H7 (cell line): ENCODE data around the gene BBIP1. TPM values are rescaled to one million over a fixed set of nuclear protein-coding genes. Genes with fewer than 3 reads are reported as not detected.

Source experiments
- DNase-seq: peaks from one replicate; pipeline ENCODE4 v3.0.0; 2012
- H3K27me3 ChIP-seq: 2 replicates; pipeline ENCODE4 v1.6.0; 2011; ENCODE audit warnings: mild to moderate bottlenecking, low read length; ENCODE audit not compliant: control insufficient read depth, insufficient read depth
- H3K36me3 ChIP-seq: replicated peaks from 2 replicates; pipeline ENCODE4 v1.5.1; 2011; ENCODE audit warnings: low read length; ENCODE audit not compliant: control insufficient read depth, insufficient read depth
- H3K4me3 ChIP-seq: 2 replicates; pipeline ENCODE4 v1.5.1; 2011; ENCODE audit warnings: low read depth, mild to moderate bottlenecking, control low read depth, low read length, moderate library complexity; ENCODE audit not compliant: insufficient read depth
- total RNA-seq: library from RNA; depleted of rRNA; stranded (reverse); fragments of >200 nt; shearing (Covaris generic); gene quantifications from 2 replicates; pipeline ENCODE4 v1.2.3, GENCODE V29; 2014; rRNA removed

BBIP1 gene
- total RNA-seq, result 15.9 and 24.1 TPM in 2 replicates

- H3K4me3 ChIP-seq, result peak within 1 kb of the TSS; percentile 81
- no peaks in the 10 kb centered on the region for H3K27me3 ChIP-seq
- peaks cover 2% of the 10 kb centered on the region; the same call in 1 of the 2 replicates for H3K36me3 ChIP-seq
- peak; percentile 91 for DNase-seq
Measured at GRCh38 chr10:110918643-110919348, at the start of gene BBIP1. TSS of gene BBIP1 (minus strand) at chr10:110919180. CDS start at chr10:110918157, 1,023 bp downstream.

GRCh38 chr10:110967645-110968044 is 48.7 kb upstream of the BBIP1 start:
- Histone ChIP-seq H3K36me3 (no peaks in the 10 kb centered on the region), H3K4me3 (no peak overlapping the region), H3K27me3 (no peaks in the 10 kb centered on the region)
- DNase-seq, result no peak

GRCh38 chr10:110967009-110967630 is 48.1 kb upstream of the BBIP1 start:
- H3K36me3 ChIP-seq, result no peaks in the 10 kb centered on the region
- DNase-seq, result no peak
- no peak overlapping the region for H3K4me3 ChIP-seq
- no peaks in the 10 kb centered on the region for H3K27me3 ChIP-seq

- Histone ChIP-seq H3K4me3 (no peak overlapping the region), H3K36me3 (no peaks in the 10 kb centered on the region), H3K27me3 (no peaks in the 10 kb centered on the region)
- no peak for DNase-seq
Measured at GRCh38 chr10:110966146-110966545, 47.2 kb upstream of the BBIP1 start.

GRCh38 chr10:110965216-110965615 is 46.2 kb upstream of the BBIP1 start:
- Histone ChIP-seq H3K36me3 (no peaks in the 10 kb centered on the region), H3K4me3 (no peak overlapping the region), H3K27me3 (no peaks in the 10 kb centered on the region)
- DNase-seq, result no peak

GRCh38 chr10:110964681-110965080 is 45.7 kb upstream of the BBIP1 start:
- Histone ChIP-seq H3K4me3 (no peak overlapping the region), H3K27me3 (no peaks in the 10 kb centered on the region), H3K36me3 (no peaks in the 10 kb centered on the region)
- DNase-seq, result no peak

GRCh38 chr10:110963162-110963561 is 44.2 kb upstream of the BBIP1 start:
- H3K36me3 ChIP-seq, result no peaks in the 10 kb centered on the region
- H3K27me3 ChIP-seq, result no peaks in the 10 kb centered on the region
- DNase-seq, result no peak
- no peak overlapping the region for H3K4me3 ChIP-seq

GRCh38 chr10:110962443-110962842 is 43.5 kb upstream of the BBIP1 start:
- no peaks in the 10 kb centered on the region for H3K36me3 ChIP-seq

GRCh38 chr10:110960333-110960712 is 41.3 kb upstream of the BBIP1 start:
- no peak for DNase-seq
- Histone ChIP-seq H3K4me3 (no peak overlapping the region), H3K36me3 (no peaks in the 10 kb centered on the region)

More at GRCh38 chr10:110962443-110962842, 43.5 kb upstream of the BBIP1 start:
- Histone ChIP-seq H3K4me3 (no peak overlapping the region), H3K27me3 (no peaks in the 10 kb centered on the region)
- DNase-seq, result no peak

GRCh38 chr10:110959379-110960332 is 40.7 kb upstream of the BBIP1 start:
- Histone ChIP-seq H3K4me3 (no peak overlapping the region), H3K27me3 (no peaks in the 10 kb centered on the region)
- DNase-seq, result no peak

More at GRCh38 chr10:110960333-110960712, 41.3 kb upstream of the BBIP1 start:
- H3K27me3 ChIP-seq, result no peaks in the 10 kb centered on the region

GRCh38 chr10:110957606-110958005 is 38.6 kb upstream of the BBIP1 start:
- Histone ChIP-seq H3K4me3 (no peak overlapping the region), H3K36me3 (no peaks in the 10 kb centered on the region), H3K27me3 (no peaks in the 10 kb centered on the region)
- no peak for DNase-seq

More at GRCh38 chr10:110959379-110960332, 40.7 kb upstream of the BBIP1 start:
- H3K36me3 ChIP-seq, result no peaks in the 10 kb centered on the region

GRCh38 chr10:110951381-110951780 is 32.4 kb upstream of the BBIP1 start:
- H3K27me3 ChIP-seq, result no peaks in the 10 kb centered on the region
- H3K4me3 ChIP-seq, result no peak overlapping the region
- no peak for DNase-seq
- H3K36me3 ChIP-seq, result no peaks in the 10 kb centered on the region

GRCh38 chr10:110947061-110947595 is 28.1 kb upstream of the BBIP1 start:
- H3K4me3 ChIP-seq, result no peak overlapping the region
- no peaks in the 10 kb centered on the region for H3K36me3 ChIP-seq
- no peaks in the 10 kb centered on the region for H3K27me3 ChIP-seq
- DNase-seq, result no peak

- DNase-seq, result no peak
- H3K27me3 ChIP-seq, result no peaks in the 10 kb centered on the region
- H3K36me3 ChIP-seq, result no peaks in the 10 kb centered on the region
- no peak overlapping the region for H3K4me3 ChIP-seq
Measured at GRCh38 chr10:110946496-110946895, 27.5 kb upstream of the BBIP1 start.
